Panc1 (cell line): ENCODE measurements around the gene ZNF644.

Experiments used
- POLR2AphosphoS5 ChIP-seq: IDR thresholded peaks from 2 replicates; pipeline ENCODE4 v1.6.1; 2012; ENCODE audit warnings: mild to moderate bottlenecking, low read depth, low read length, moderate library complexity
- TF ChIP-seq, protein P1 (sequence below): fragments of 450-650 bp; IDR thresholded peaks from 2 replicates; pipeline ENCODE4 v1.5.1; 2017; ENCODE audit warnings: mild to moderate bottlenecking

GRCh38 chr1:90993245-90993644, 28.6 kb downstream of the ZNF644 start:
- TF ChIP-seq, protein P1, sequence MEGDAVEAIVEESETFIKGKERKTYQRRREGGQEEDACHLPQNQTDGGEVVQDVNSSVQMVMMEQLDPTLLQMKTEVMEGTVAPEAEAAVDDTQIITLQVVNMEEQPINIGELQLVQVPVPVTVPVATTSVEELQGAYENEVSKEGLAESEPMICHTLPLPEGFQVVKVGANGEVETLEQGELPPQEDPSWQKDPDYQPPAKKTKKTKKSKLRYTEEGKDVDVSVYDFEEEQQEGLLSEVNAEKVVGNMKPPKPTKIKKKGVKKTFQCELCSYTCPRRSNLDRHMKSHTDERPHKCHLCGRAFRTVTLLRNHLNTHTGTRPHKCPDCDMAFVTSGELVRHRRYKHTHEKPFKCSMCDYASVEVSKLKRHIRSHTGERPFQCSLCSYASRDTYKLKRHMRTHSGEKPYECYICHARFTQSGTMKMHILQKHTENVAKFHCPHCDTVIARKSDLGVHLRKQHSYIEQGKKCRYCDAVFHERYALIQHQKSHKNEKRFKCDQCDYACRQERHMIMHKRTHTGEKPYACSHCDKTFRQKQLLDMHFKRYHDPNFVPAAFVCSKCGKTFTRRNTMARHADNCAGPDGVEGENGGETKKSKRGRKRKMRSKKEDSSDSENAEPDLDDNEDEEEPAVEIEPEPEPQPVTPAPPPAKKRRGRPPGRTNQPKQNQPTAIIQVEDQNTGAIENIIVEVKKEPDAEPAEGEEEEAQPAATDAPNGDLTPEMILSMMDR: no peak
- no peak for TF ChIP-seq POLR2AphosphoS5
